Measurements from ENCODE around the gene UGT1A7.

DNA sequence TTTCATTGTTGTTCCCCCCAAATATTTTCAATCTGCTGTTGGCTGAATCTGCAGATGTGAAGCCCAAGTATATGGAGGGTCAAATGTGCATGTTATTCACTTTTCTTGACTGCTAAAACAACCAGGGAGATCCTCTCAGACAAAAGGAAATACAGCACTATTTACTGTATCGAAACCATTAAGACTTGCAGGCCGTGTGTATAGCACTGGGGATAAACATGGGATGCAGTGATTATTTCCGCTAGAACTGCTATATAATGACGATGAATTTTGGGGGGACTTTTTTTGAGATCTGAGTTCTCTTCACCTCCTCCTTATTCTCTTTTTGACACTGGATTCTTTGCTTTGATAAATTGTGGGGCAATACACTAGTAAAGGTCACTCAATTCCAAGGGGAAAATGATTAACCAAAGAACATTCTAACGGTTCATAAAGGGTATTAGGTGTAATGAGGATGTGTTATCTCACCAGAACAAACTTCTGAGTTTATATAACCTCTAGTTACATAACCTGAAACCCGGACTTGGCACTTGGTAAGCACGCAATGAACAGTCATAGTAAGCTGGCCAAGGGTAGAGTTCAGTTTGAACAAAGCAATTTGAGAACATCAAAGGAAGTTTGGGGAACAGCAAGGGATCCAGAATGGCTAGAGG lies 74.9 kb downstream of the UGT1A7 start:
- TF ChIP-seq CTCF (IDR thresholded peaks at IDR 0.05), result no peak
- TF ChIP-seq POLR2A (IDR thresholded peaks at IDR 0.05), result no peak
